ENCODE measurements around the gene KRTDAP. TPM values are rescaled to one million over a fixed set of nuclear protein-coding genes. Genes with fewer than 3 reads are reported as not detected.

Gene KRTDAP
- total RNA-seq, 1 experiment from 2014 or later: 1.7 TPM

DNA sequence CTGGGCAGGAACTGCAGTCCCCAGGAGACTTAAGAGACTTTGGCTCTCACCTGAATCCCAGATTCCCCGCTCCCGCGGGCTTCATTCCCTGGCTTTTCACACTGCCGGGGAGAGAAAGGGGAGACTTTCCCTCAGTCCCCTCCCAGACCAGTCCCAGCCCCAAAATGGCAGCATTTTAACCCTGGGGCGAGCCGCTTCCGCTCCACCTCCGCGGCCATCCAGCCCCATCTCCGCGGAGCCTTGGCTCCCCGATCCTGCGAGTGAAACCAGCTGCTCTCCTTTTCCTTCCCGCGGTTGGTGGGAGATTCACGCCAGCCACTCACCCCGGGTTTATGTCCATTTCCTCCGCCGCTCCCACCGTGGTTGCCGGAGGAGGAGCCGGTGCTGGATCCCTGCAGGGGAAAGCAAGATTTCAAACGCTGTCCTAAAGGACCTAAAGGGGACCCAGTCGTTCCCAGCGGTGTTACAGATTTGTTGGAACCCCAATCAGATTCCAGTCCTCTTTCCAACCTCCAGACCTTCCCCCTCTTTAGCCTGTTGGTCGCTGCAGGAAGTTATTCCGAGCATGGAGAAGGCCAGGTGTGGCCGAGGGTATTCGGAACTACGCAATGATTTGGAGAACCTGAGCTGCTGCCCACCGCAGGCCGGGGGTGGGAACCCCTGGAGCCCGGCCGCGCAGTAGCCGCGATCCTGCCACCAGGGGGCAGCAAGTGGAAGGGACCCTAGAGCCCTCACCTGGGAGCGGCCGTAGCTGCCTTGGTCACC, 19.8 kb upstream of the KRTDAP start (continued):
- TF ChIP-seq, protein P1, sequence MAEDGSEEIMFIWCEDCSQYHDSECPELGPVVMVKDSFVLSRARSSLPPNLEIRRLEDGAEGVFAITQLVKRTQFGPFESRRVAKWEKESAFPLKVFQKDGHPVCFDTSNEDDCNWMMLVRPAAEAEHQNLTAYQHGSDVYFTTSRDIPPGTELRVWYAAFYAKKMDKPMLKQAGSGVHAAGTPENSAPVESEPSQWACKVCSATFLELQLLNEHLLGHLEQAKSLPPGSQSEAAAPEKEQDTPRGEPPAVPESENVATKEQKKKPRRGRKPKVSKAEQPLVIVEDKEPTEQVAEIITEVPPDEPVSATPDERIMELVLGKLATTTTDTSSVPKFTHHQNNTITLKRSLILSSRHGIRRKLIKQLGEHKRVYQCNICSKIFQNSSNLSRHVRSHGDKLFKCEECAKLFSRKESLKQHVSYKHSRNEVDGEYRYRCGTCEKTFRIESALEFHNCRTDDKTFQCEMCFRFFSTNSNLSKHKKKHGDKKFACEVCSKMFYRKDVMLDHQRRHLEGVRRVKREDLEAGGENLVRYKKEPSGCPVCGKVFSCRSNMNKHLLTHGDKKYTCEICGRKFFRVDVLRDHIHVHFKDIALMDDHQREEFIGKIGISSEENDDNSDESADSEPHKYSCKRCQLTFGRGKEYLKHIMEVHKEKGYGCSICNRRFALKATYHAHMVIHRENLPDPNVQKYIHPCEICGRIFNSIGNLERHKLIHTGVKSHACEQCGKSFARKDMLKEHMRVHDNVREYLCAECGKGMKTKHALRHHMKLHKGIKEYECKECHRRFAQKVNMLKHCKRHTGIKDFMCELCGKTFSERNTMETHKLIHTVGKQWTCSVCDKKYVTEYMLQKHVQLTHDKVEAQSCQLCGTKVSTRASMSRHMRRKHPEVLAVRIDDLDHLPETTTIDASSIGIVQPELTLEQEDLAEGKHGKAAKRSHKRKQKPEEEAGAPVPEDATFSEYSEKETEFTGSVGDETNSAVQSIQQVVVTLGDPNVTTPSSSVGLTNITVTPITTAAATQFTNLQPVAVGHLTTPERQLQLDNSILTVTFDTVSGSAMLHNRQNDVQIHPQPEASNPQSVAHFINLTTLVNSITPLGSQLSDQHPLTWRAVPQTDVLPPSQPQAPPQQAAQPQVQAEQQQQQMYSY (CRISPR knock-in tag; IDR thresholded peaks at IDR 0.05): no peak
- TF ChIP-seq ATF1 (CRISPR knock-in tag; IDR thresholded peaks at IDR 0.05): no peak
- TF ChIP-seq, protein P2, sequence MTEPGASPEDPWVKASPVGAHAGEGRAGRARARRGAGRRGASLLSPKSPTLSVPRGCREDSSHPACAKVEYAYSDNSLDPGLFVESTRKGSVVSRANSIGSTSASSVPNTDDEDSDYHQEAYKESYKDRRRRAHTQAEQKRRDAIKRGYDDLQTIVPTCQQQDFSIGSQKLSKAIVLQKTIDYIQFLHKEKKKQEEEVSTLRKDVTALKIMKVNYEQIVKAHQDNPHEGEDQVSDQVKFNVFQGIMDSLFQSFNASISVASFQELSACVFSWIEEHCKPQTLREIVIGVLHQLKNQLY (CRISPR knock-in tag; IDR thresholded peaks at IDR 0.05): no peak
- no peak for TF ChIP-seq CBFB (CRISPR knock-in tag; IDR thresholded peaks at IDR 0.05; ENCODE audit: low read depth)
- no peak for TF ChIP-seq GRHL2 (CRISPR knock-in tag; IDR thresholded peaks at IDR 0.05; ENCODE audit: insufficient replicate concordance, severe bottlenecking)
- TF ChIP-seq, protein P3, sequence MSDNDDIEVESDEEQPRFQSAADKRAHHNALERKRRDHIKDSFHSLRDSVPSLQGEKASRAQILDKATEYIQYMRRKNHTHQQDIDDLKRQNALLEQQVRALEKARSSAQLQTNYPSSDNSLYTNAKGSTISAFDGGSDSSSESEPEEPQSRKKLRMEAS (CRISPR knock-in tag; IDR thresholded peaks at IDR 0.05): peak; percentile 82
- no peak for TF ChIP-seq ZNF232 (CRISPR knock-in tag; IDR thresholded peaks at IDR 0.05)
- TF ChIP-seq, protein P4, sequence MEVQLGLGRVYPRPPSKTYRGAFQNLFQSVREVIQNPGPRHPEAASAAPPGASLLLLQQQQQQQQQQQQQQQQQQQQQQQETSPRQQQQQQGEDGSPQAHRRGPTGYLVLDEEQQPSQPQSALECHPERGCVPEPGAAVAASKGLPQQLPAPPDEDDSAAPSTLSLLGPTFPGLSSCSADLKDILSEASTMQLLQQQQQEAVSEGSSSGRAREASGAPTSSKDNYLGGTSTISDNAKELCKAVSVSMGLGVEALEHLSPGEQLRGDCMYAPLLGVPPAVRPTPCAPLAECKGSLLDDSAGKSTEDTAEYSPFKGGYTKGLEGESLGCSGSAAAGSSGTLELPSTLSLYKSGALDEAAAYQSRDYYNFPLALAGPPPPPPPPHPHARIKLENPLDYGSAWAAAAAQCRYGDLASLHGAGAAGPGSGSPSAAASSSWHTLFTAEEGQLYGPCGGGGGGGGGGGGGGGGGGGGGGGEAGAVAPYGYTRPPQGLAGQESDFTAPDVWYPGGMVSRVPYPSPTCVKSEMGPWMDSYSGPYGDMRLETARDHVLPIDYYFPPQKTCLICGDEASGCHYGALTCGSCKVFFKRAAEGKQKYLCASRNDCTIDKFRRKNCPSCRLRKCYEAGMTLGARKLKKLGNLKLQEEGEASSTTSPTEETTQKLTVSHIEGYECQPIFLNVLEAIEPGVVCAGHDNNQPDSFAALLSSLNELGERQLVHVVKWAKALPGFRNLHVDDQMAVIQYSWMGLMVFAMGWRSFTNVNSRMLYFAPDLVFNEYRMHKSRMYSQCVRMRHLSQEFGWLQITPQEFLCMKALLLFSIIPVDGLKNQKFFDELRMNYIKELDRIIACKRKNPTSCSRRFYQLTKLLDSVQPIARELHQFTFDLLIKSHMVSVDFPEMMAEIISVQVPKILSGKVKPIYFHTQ (CRISPR knock-in tag; IDR thresholded peaks at IDR 0.05): no peak
- no peak for TF ChIP-seq NFATC4 (CRISPR knock-in tag; IDR thresholded peaks at IDR 0.05)
- TF ChIP-seq, protein P5, sequence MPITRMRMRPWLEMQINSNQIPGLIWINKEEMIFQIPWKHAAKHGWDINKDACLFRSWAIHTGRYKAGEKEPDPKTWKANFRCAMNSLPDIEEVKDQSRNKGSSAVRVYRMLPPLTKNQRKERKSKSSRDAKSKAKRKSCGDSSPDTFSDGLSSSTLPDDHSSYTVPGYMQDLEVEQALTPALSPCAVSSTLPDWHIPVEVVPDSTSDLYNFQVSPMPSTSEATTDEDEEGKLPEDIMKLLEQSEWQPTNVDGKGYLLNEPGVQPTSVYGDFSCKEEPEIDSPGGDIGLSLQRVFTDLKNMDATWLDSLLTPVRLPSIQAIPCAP (CRISPR knock-in tag; IDR thresholded peaks at IDR 0.05): no peak
- TF ChIP-seq SP1 (CRISPR knock-in tag; conservative IDR thresholded peaks at IDR 0.05): no peak; the same call in 1 of the 2 replicates
- TF ChIP-seq, protein P6, sequence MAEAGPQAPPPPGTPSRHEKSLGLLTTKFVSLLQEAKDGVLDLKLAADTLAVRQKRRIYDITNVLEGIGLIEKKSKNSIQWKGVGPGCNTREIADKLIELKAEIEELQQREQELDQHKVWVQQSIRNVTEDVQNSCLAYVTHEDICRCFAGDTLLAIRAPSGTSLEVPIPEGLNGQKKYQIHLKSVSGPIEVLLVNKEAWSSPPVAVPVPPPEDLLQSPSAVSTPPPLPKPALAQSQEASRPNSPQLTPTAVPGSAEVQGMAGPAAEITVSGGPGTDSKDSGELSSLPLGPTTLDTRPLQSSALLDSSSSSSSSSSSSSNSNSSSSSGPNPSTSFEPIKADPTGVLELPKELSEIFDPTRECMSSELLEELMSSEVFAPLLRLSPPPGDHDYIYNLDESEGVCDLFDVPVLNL (CRISPR knock-in tag; IDR thresholded peaks at IDR 0.05; ENCODE audit: borderline replicate concordance, low read depth): no peak
- no peak for TF ChIP-seq ZNF219 (CRISPR knock-in tag; IDR thresholded peaks at IDR 0.05; ENCODE audit: borderline replicate concordance)
- peak; percentile 88 for TF ChIP-seq TEAD4 (CRISPR knock-in tag; IDR thresholded peaks at IDR 0.05)
- no peak for TF ChIP-seq RORB (CRISPR knock-in tag; IDR thresholded peaks at IDR 0.05)
- TF ChIP-seq ZNF138 (CRISPR knock-in tag; conservative IDR thresholded peaks at IDR 0.05): no peak
- TF ChIP-seq, protein P7, sequence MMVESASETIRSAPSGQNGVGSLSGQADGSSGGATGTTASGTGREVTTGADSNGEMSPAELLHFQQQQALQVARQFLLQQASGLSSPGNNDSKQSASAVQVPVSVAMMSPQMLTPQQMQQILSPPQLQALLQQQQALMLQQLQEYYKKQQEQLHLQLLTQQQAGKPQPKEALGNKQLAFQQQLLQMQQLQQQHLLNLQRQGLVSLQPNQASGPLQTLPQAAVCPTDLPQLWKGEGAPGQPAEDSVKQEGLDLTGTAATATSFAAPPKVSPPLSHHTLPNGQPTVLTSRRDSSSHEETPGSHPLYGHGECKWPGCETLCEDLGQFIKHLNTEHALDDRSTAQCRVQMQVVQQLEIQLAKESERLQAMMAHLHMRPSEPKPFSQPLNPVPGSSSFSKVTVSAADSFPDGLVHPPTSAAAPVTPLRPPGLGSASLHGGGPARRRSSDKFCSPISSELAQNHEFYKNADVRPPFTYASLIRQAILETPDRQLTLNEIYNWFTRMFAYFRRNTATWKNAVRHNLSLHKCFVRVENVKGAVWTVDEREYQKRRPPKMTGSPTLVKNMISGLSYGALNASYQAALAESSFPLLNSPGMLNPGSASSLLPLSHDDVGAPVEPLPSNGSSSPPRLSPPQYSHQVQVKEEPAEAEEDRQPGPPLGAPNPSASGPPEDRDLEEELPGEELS (CRISPR knock-in tag; IDR thresholded peaks at IDR 0.05): peak; percentile 23; the same call in 1 of the 2 replicates
- TF ChIP-seq, protein P8, sequence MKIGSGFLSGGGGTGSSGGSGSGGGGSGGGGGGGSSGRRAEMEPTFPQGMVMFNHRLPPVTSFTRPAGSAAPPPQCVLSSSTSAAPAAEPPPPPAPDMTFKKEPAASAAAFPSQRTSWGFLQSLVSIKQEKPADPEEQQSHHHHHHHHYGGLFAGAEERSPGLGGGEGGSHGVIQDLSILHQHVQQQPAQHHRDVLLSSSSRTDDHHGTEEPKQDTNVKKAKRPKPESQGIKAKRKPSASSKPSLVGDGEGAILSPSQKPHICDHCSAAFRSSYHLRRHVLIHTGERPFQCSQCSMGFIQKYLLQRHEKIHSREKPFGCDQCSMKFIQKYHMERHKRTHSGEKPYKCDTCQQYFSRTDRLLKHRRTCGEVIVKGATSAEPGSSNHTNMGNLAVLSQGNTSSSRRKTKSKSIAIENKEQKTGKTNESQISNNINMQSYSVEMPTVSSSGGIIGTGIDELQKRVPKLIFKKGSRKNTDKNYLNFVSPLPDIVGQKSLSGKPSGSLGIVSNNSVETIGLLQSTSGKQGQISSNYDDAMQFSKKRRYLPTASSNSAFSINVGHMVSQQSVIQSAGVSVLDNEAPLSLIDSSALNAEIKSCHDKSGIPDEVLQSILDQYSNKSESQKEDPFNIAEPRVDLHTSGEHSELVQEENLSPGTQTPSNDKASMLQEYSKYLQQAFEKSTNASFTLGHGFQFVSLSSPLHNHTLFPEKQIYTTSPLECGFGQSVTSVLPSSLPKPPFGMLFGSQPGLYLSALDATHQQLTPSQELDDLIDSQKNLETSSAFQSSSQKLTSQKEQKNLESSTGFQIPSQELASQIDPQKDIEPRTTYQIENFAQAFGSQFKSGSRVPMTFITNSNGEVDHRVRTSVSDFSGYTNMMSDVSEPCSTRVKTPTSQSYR (CRISPR knock-in tag; IDR thresholded peaks at IDR 0.05): no peak
- TF ChIP-seq, protein P9, sequence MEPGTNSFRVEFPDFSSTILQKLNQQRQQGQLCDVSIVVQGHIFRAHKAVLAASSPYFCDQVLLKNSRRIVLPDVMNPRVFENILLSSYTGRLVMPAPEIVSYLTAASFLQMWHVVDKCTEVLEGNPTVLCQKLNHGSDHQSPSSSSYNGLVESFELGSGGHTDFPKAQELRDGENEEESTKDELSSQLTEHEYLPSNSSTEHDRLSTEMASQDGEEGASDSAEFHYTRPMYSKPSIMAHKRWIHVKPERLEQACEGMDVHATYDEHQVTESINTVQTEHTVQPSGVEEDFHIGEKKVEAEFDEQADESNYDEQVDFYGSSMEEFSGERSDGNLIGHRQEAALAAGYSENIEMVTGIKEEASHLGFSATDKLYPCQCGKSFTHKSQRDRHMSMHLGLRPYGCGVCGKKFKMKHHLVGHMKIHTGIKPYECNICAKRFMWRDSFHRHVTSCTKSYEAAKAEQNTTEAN (CRISPR knock-in tag; IDR thresholded peaks at IDR 0.05): peak; percentile 49; the same call in 1 of the 2 replicates
- TF ChIP-seq OVOL2 (CRISPR knock-in tag; IDR thresholded peaks at IDR 0.05; ENCODE audit: borderline replicate concordance): no peak
- no peak for TF ChIP-seq FOXP1 (CRISPR knock-in tag; IDR thresholded peaks at IDR 0.05; ENCODE audit: borderline replicate concordance)
